GM12878 (cell line): ENCODE results near the gene C1orf174. TPM values are rescaled to one million over a fixed set of nuclear protein-coding genes. Genes with fewer than 3 reads are reported as not detected.

ENCODE experiments used
- ATAC-seq: fragments of 200-7000 bp; cut with Tn5 transposase; 3 replicates; pipeline ENCODE4 v1.9.1; 2020; ENCODE audit warnings: mild to moderate bottlenecking, moderate library complexity
- BruUV-seq: library from RNA; stranded (reverse); fragments of 400-500 nt; replicated peaks from 2 replicates; lab custom pipeline; 2021; lab: Mats Ljungman, UMichigan
- CTCF ChIA-PET: fragments of 300-600 bp; sonication (Branson Sonifier 250); formaldehyde crosslinking; extraction: SDS; loops from one replicate; lab custom pipeline; 2021; ENCODE audit warnings: inconsistent platforms; lab: Yijun Ruan, JAX
- POLR2A ChIA-PET: fragments of 350-600 bp; formaldehyde crosslinking; extraction: SDS; loops from one replicate; lab custom pipeline; 2021; ENCODE audit warnings: inconsistent platforms; lab: Charles Lee
- RAD21 ChIA-PET: fragments of 300-600 bp; sonication (Branson Sonifier 250); formaldehyde crosslinking; loops from one replicate; lab custom pipeline; 2023; ENCODE audit warnings: antibody characterized with exemption; ENCODE audit not compliant: unreplicated experiment; lab: Charles Lee
- SMC1A ChIA-PET: fragments of 300-600 bp; sonication (Branson Sonifier 250); formaldehyde crosslinking; loops from one replicate; lab custom pipeline; 2023; ENCODE audit not compliant: unreplicated experiment, uncharacterized antibody; lab: Charles Lee
- DNase-seq: peaks from one replicate; pipeline ENCODE4 v3.0.0-alpha.2; 2011; ENCODE audit warnings: low read depth, low spot score
- FAIRE-seq: peaks from 3 replicates; lab custom pipeline; 2011; peaks lifted over from hg19 to GRCh38; lab: Jason Lieb, UNC
- H2AFZ ChIP-seq: 2 replicates; pipeline ENCODE4 v1.6.0; 2011; ENCODE audit warnings: low read depth, low read length, control low read depth; ENCODE audit not compliant: control insufficient read depth
- H3K27ac ChIP-seq: 2 replicates; pipeline ENCODE4 v1.5.1; 2011; ENCODE audit warnings: control low read depth; ENCODE audit not compliant: control insufficient read depth, insufficient read depth
- H3K27me3 ChIP-seq, 2 experiments: replicated peaks in 1 of 2; 2 replicates each; pipeline versions ENCODE4 v1.6.0 to v1.6.1; 2011; ENCODE audit warnings: low read length in 1 of 2; ENCODE audit not compliant: control insufficient read depth in 2 of 2, insufficient read depth in 2 of 2
- H3K36me3 ChIP-seq, 2 experiments: 2 replicates each; pipeline ENCODE4 v1.5.1; 2011; ENCODE audit warnings: low read length in 1 of 2; ENCODE audit not compliant: control insufficient read depth in 2 of 2, insufficient read depth in 2 of 2
- H3K4me1 ChIP-seq: 2 replicates; pipeline ENCODE4 v1.6.1; 2011; ENCODE audit warnings: mild to moderate bottlenecking, low read length, moderate library complexity, mixed read lengths; ENCODE audit not compliant: control insufficient read depth, insufficient read depth
- H3K4me2 ChIP-seq: 2 replicates; pipeline ENCODE4 v1.6.0; 2011; ENCODE audit warnings: control low read depth; ENCODE audit not compliant: control insufficient read depth, insufficient read depth
- H3K4me3 ChIP-seq: fragments of 200-600 bp; sonication (generic); 2 replicates; pipeline ENCODE4 v1.5.1; 2016
- H3K79me2 ChIP-seq: 2 replicates; pipeline ENCODE4 v1.6.0; 2011; ENCODE audit warnings: low read length; ENCODE audit not compliant: control insufficient read depth, insufficient read depth
- H3K9ac ChIP-seq: 2 replicates; pipeline ENCODE4 v1.8.0; 2011; ENCODE audit warnings: low read length, control low read depth, mixed read lengths; ENCODE audit not compliant: control insufficient read depth, insufficient read depth
- H3K9me3 ChIP-seq: replicated peaks from 3 replicates; pipeline ENCODE4 v1.5.1; 2011; ENCODE audit warnings: mild to moderate bottlenecking, low read length; ENCODE audit not compliant: control insufficient read depth, insufficient read depth
- H4K20me1 ChIP-seq: 2 replicates; pipeline ENCODE4 v1.6.0; 2011; ENCODE audit not compliant: control insufficient read depth, insufficient read depth
- CEBPB ChIP-seq, 2 experiments: fragments of 150-350 bp in 1 of 2; IDR thresholded peaks; 2 replicates each; pipeline ENCODE4 v1.6.1; 2012 to 2014; ENCODE audit warnings: low read depth in 2 of 2, low read length in 2 of 2, borderline replicate concordance in 1 of 2, inconsistent platforms in 1 of 2
- ESRRA ChIP-seq: IDR thresholded peaks from 2 replicates; pipeline ENCODE4 v1.6.1; 2012; ENCODE audit warnings: mild to moderate bottlenecking, low read length, improper control_type of control experiment
- FOS ChIP-seq: IDR thresholded peaks from 3 replicates; pipeline ENCODE4 v1.6.1; 2011; ENCODE audit warnings: borderline replicate concordance; ENCODE audit not compliant: insufficient read length; ENCODE audit errors: extremely low read depth
- KDM1A ChIP-seq: fragments of 200-600 bp; sonication (generic); IDR thresholded peaks from 2 replicates; pipeline ENCODE4 v1.6.1; 2016; ENCODE audit warnings: borderline replicate concordance
- NR2C1 ChIP-seq: fragments of 450-650 bp; IDR thresholded peaks from 2 replicates; pipeline ENCODE4 v1.6.1; 2017; ENCODE audit warnings: antibody characterized with exemption, mild to moderate bottlenecking, moderate library complexity
- PAX8 ChIP-seq: fragments of 450-650 bp; IDR thresholded peaks from 2 replicates; pipeline ENCODE4 v1.6.1; 2017; ENCODE audit warnings: mild to moderate bottlenecking, moderate library complexity
- POU2F2 ChIP-seq: IDR thresholded peaks from 3 replicates; pipeline ENCODE4 v1.6.1; 2011; ENCODE audit warnings: low read depth, mild to moderate bottlenecking, low read length, borderline replicate concordance
- RUNX3 ChIP-seq: IDR thresholded peaks from 2 replicates; pipeline ENCODE4 v1.6.1; 2012; ENCODE audit warnings: low read length, inconsistent platforms
- SREBF1 ChIP-seq: IDR thresholded peaks from 2 replicates; pipeline ENCODE4 v1.6.1; 2012; ENCODE audit warnings: mild to moderate bottlenecking, low read length
- SUPT20H ChIP-seq: IDR thresholded peaks from 2 replicates; pipeline ENCODE4 v1.6.1; 2011; ENCODE audit warnings: low read depth, mild to moderate bottlenecking, low read length, moderate library complexity, borderline replicate concordance; ENCODE audit not compliant: control insufficient read depth
- ZNF217 ChIP-seq: fragments of 450-650 bp; IDR thresholded peaks from 2 replicates; pipeline ENCODE4 v1.6.1; 2017; ENCODE audit warnings: antibody characterized with exemption, mild to moderate bottlenecking
- ZNF622 ChIP-seq: fragments of 450-650 bp; IDR thresholded peaks from 2 replicates; pipeline ENCODE4 v1.6.1; 2017; ENCODE audit warnings: mild to moderate bottlenecking, inconsistent platforms
- ZZZ3 ChIP-seq: IDR thresholded peaks from 2 replicates; pipeline ENCODE4 v1.6.1; 2011; ENCODE audit warnings: low read depth; ENCODE audit not compliant: control insufficient read depth, insufficient read length
- WGBS: methylation state at CpG from one replicate; pipeline ENCODE4 v1.1.6; 2016; ENCODE audit warnings: low lambda C conversion rate; ENCODE audit not compliant: insufficient replicate concordance, insufficient coverage; ENCODE audit errors: missing lambda C conversion rate; 5-methylcytosine and 5-hydroxymethylcytosine counted together
- in situ Hi-C: fragments of 300-500 bp; cut with MboI; formaldehyde crosslinking; loops from 9 replicates; pipeline ENCODE4 v1.14.3; 2018; ENCODE audit warnings: mixed read lengths
- intact Hi-C: fragments of 100-400 bp; cut with micrococcal nuclease; formaldehyde crosslinking; loops from one replicate; pipeline ENCODE4 v1.14.2; 2022; ENCODE audit not compliant: unreplicated experiment
- polyA plus RNA-seq, 11 experiments: library from polyadenylated mRNA; depleted of rRNA in 4 of 11; unstranded in 6 of 11; stranded (reverse) in 5 of 11; fragments of >200 nt; fragmentation: Nextera tagmentation in 4 of 11; fragmentation: Illumina TruSeq in 1 of 11; extraction: Ambion mirVana in 4 of 11; extraction: Trizol in 1 of 11; gene quantifications; 1 replicate in 1 of 11; 2 replicates in 10 of 11; pipeline versions ENCODE4 v1.2.1 to v1.2.3, GENCODE V29; 2011 to 2016; ENCODE audit warnings: inconsistent platforms in 2 of 11, missing spikeins in 2 of 11, low read depth in 1 of 11
- total RNA-seq, 4 experiments: library from RNA; depleted of rRNA in 3 of 4; stranded (reverse); fragments of >200 nt in 3 of 4; fragmentation: Illumina TruSeq in 1 of 4; extraction: Trizol in 1 of 4; gene quantifications; 2 replicates each; pipeline versions ENCODE4 v1.2.1 to v1.2.3, GENCODE V29; 2013 to 2021
- TF ChIP-seq, protein P1 (sequence below): IDR thresholded peaks from 2 replicates; pipeline ENCODE4 v1.6.1; 2012; ENCODE audit warnings: low read depth, low read length, improper control_type of control experiment

Gene C1orf174
- total and polyA plus RNA-seq, 10 of the 15 experiments (the other 5 are each of a cell fraction or from before 2014, with no cell fraction given) = 17.5 to 35.4 (median 25.1) TPM

GRCh38 chr1:3851292-3851691, 48.8 kb downstream of the C1orf174 start:
- ChIA-PET POLR2A (no interaction called here), RAD21 (no interaction called here), SMC1A (no interaction called here), CTCF (no interaction called here)
- no peak overlapping the region for H2AFZ ChIP-seq
- peaks cover 3 to 17% of the 10 kb centered on the region in 2 experiments for H3K36me3 ChIP-seq
- no TSS peak for BruUV-seq
- FAIRE-seq (no peak), DNase-seq (no peak), ATAC-seq (no peak)
- in situ Hi-C loops = no loop called here
- no peak overlapping the region for H3K4me3 ChIP-seq
- H3K27me3 ChIP-seq = no peaks in the 10 kb centered on the region
- H4K20me1 ChIP-seq = no peaks in the 10 kb centered on the region
- intact Hi-C loops = no loop called here
- WGBS = 87% methylated on average over 6 of the region's 6 CpGs
- no peak overlapping the region for H3K27ac ChIP-seq
- no peak overlapping the region for H3K9ac ChIP-seq
- H3K9me3 ChIP-seq = no peaks in the 10 kb centered on the region
- H3K4me2 ChIP-seq = no peak overlapping the region
- H3K79me2 ChIP-seq = peaks cover 10% of the 10 kb centered on the region
- H3K4me1 ChIP-seq = peaks cover 3% of the 10 kb centered on the region; the same call in 1 of the 2 replicates
- no peak for TF ChIP-seq CEBPB (IDR thresholded peaks at IDR 0.05; ENCODE audit: borderline replicate concordance in 1 of 2, low read depth in 2 of 2, low read length in 2 of 2)
- no peak for TF ChIP-seq FOS
- TF ChIP-seq ZNF622 = no peak
- TF ChIP-seq SUPT20H = no peak
- no peak for TF ChIP-seq PAX8
- TF ChIP-seq ZNF217 = no peak
- TF ChIP-seq RUNX3 = no peak
- no peak for TF ChIP-seq ESRRA
- TF ChIP-seq POU2F2 = no peak
- no peak for TF ChIP-seq KDM1A
- TF ChIP-seq, protein P1, sequence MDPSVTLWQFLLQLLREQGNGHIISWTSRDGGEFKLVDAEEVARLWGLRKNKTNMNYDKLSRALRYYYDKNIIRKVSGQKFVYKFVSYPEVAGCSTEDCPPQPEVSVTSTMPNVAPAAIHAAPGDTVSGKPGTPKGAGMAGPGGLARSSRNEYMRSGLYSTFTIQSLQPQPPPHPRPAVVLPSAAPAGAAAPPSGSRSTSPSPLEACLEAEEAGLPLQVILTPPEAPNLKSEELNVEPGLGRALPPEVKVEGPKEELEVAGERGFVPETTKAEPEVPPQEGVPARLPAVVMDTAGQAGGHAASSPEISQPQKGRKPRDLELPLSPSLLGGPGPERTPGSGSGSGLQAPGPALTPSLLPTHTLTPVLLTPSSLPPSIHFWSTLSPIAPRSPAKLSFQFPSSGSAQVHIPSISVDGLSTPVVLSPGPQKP = no peak
- TF ChIP-seq ZZZ3 = no peak
- no peak for TF ChIP-seq NR2C1
- TF ChIP-seq SREBF1 = no peak
